Measurements from ENCODE around the gene SCYGR1.
"Not testable (repeated sequence)": the region's sequence is repeated elsewhere in the genome, so short reads cannot be mapped to it uniquely, and the experiment has no call there.

The SCYGR1 gene

GRCh38 chr2:227387583-227387982 lies at the start of gene SCYGR1:
SCYGR1 (minus strand) TSS chr2:227387949; CDS start chr2:227387949, 0 bp downstream.
- not testable (repeated sequence) for DNase-seq (ENCODE audit: insufficient read length, low spot score); FAIRE-seq

GRCh38 chr2:227436436-227437174 lies 48.9 kb upstream of the SCYGR1 start:
- DNase-seq (ENCODE audit: insufficient read length, low spot score): no peak
- no peak for FAIRE-seq

- DNase-seq (ENCODE audit: insufficient read length, low spot score) (no peak), FAIRE-seq (no peak)
Measured at GRCh38 chr2:227433171-227433570, 45.4 kb upstream of the SCYGR1 start.

- DNase-seq (ENCODE audit: insufficient read length, low spot score) (no peak), FAIRE-seq (no peak)
Measured at GRCh38 chr2:227430639-227431038, 42.9 kb upstream of the SCYGR1 start.

- no peak for DNase-seq (ENCODE audit: insufficient read length, low spot score)
- FAIRE-seq: no peak
Measured at GRCh38 chr2:227428731-227429285, 41.1 kb upstream of the SCYGR1 start.

- FAIRE-seq (no peak), DNase-seq (ENCODE audit: insufficient read length, low spot score) (no peak)
Measured at GRCh38 chr2:227423656-227424499, 36.1 kb upstream of the SCYGR1 start.

- DNase-seq (ENCODE audit: insufficient read length, low spot score) (no peak), FAIRE-seq (no peak)
Measured at GRCh38 chr2:227420087-227421052, 32.6 kb upstream of the SCYGR1 start.

GRCh38 chr2:227416701-227417100 lies 29.0 kb upstream of the SCYGR1 start:
- FAIRE-seq: no peak
- no peak for DNase-seq (ENCODE audit: insufficient read length, low spot score)

GRCh38 chr2:227415538-227416424 lies 28.0 kb upstream of the SCYGR1 start:
- DNase-seq (ENCODE audit: insufficient read length, low spot score) (no peak), FAIRE-seq (no peak)

GRCh38 chr2:227414846-227415245 lies 27.1 kb upstream of the SCYGR1 start:
- DNase-seq (ENCODE audit: insufficient read length, low spot score) (no peak), FAIRE-seq (no peak)

GRCh38 chr2:227413371-227413770 lies 25.6 kb upstream of the SCYGR1 start:
- DNase-seq (ENCODE audit: insufficient read length, low spot score) (no peak), FAIRE-seq (no peak)

- FAIRE-seq: no peak
- no peak for DNase-seq (ENCODE audit: insufficient read length, low spot score)
Measured at GRCh38 chr2:227412877-227413276, 25.1 kb upstream of the SCYGR1 start.

- no peak for FAIRE-seq
Measured at GRCh38 chr2:227411990-227412350, 24.2 kb upstream of the SCYGR1 start.

GRCh38 chr2:227411320-227411989 lies 23.7 kb upstream of the SCYGR1 start:
- FAIRE-seq (peak; percentile 91), DNase-seq (ENCODE audit: insufficient read length, low spot score) (no peak)

More at GRCh38 chr2:227411990-227412350, 24.2 kb upstream of the SCYGR1 start:
- DNase-seq (ENCODE audit: insufficient read length, low spot score): no peak

- FAIRE-seq (peak; percentile 35), DNase-seq (ENCODE audit: insufficient read length, low spot score) (no peak)
Measured at GRCh38 chr2:227410191-227410590, 22.4 kb upstream of the SCYGR1 start.

- DNase-seq (ENCODE audit: insufficient read length, low spot score) (no peak), FAIRE-seq (no peak)
Measured at GRCh38 chr2:227407591-227408151, 19.9 kb upstream of the SCYGR1 start.

GRCh38 chr2:227406177-227407031 lies 18.7 kb upstream of the SCYGR1 start:
- peak; percentile 80 for FAIRE-seq
- DNase-seq (ENCODE audit: insufficient read length, low spot score): no peak
